ENCODE measurements around the gene TOMM5. TPM values are rescaled to one million over a fixed set of nuclear protein-coding genes. Genes with fewer than 3 reads are reported as not detected.
"Not testable (repeated sequence)": the region's sequence is repeated elsewhere in the genome, so short reads cannot be mapped to it uniquely, and the experiment has no call there.

The TOMM5 gene
- polyA plus RNA-seq, 1 donor from 2014 or later: 262 TPM

DNA sequence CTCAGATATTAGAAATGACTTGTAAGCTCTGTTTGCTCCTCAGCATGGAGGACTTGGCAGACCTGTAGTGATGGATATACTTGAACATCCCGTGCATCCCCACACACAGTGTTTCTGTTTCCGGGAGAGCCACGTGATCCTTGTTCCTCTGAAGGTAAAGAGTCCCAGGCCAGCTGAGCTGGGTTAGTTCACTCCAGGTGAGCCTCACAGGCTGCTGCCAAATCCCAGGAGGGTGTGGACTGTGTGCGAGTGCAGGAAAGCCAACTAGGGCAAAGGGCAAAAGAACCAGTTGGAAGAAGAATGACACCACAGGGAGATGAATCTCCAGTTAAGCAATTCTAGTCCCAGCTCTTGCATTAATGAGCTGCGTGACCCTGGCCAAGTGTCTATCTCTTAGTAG is 10.4 kb upstream of the TOMM5 start:
- H4K20me1 ChIP-seq (ENCODE audit: insufficient read depth): no peaks in the 10 kb centered on the region

DNA sequence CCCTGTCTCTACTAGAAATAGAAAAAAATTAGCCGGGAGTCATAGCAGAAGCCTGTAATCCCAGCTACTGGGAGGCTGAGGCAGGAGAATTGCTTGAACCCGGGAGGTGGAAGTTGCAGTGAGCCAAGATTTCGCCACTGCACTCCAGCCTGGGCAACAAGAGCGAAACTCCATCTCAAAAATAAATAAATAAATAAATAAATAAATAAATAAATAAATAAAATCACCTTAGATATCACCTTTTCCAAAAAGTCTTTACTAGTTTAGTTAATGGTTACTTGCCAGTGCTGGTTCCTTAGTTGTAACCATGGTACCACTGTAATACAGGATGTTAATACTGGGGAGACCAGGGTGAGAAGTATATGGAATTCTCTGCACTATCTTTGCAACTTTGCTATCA is 9.7 kb upstream of the TOMM5 start:
- H3K27ac ChIP-seq (ENCODE audit: low read length); H3K9ac ChIP-seq (ENCODE audit: low read length); H3K27me3 ChIP-seq (ENCODE audit: insufficient read depth, low read depth, low read length); H3K79me2 ChIP-seq (replicated peaks; ENCODE audit: insufficient read depth, low read length); H3F3A ChIP-seq (ENCODE audit: insufficient read depth, low read length, poor library complexity, severe bottlenecking); H3K4me3 ChIP-seq (ENCODE audit: low read length); H2AFZ ChIP-seq (ENCODE audit: low read depth, low read length); H3K9me2 ChIP-seq (ENCODE audit: insufficient read depth, low read length); H4K20me1 ChIP-seq (ENCODE audit: insufficient read depth); H3K4me2 ChIP-seq (ENCODE audit: low read length); H3K36me3 ChIP-seq (ENCODE audit: insufficient read depth, low read length); H3K9me3 ChIP-seq (ENCODE audit: low read length): not testable (repeated sequence)

More for the DNA sequence above, 10.4 kb upstream of the TOMM5 start:
- no peak overlapping the region for H3K4me3 ChIP-seq (ENCODE audit: low read length)
- H3K36me3 ChIP-seq (ENCODE audit: insufficient read depth, low read length): no peaks in the 10 kb centered on the region
- no peaks in the 10 kb centered on the region for H3K79me2 ChIP-seq (replicated peaks; ENCODE audit: insufficient read depth, low read length)
- H3K9me2 ChIP-seq (ENCODE audit: insufficient read depth, low read length): no peaks in the 10 kb centered on the region
- H3K4me2 ChIP-seq (ENCODE audit: low read length): no peak overlapping the region
- TF ChIP-seq POLR2AphosphoS5 (IDR thresholded peaks at IDR 0.05): no peak
- TF ChIP-seq, protein P1, sequence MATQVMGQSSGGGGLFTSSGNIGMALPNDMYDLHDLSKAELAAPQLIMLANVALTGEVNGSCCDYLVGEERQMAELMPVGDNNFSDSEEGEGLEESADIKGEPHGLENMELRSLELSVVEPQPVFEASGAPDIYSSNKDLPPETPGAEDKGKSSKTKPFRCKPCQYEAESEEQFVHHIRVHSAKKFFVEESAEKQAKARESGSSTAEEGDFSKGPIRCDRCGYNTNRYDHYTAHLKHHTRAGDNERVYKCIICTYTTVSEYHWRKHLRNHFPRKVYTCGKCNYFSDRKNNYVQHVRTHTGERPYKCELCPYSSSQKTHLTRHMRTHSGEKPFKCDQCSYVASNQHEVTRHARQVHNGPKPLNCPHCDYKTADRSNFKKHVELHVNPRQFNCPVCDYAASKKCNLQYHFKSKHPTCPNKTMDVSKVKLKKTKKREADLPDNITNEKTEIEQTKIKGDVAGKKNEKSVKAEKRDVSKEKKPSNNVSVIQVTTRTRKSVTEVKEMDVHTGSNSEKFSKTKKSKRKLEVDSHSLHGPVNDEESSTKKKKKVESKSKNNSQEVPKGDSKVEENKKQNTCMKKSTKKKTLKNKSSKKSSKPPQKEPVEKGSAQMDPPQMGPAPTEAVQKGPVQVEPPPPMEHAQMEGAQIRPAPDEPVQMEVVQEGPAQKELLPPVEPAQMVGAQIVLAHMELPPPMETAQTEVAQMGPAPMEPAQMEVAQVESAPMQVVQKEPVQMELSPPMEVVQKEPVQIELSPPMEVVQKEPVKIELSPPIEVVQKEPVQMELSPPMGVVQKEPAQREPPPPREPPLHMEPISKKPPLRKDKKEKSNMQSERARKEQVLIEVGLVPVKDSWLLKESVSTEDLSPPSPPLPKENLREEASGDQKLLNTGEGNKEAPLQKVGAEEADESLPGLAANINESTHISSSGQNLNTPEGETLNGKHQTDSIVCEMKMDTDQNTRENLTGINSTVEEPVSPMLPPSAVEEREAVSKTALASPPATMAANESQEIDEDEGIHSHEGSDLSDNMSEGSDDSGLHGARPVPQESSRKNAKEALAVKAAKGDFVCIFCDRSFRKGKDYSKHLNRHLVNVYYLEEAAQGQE (IDR thresholded peaks at IDR 0.05; ENCODE audit: borderline replicate concordance): no peak
- TF ChIP-seq RAD21 (conservative IDR thresholded peaks at IDR 0.05): no peak
- TF ChIP-seq, protein P2, sequence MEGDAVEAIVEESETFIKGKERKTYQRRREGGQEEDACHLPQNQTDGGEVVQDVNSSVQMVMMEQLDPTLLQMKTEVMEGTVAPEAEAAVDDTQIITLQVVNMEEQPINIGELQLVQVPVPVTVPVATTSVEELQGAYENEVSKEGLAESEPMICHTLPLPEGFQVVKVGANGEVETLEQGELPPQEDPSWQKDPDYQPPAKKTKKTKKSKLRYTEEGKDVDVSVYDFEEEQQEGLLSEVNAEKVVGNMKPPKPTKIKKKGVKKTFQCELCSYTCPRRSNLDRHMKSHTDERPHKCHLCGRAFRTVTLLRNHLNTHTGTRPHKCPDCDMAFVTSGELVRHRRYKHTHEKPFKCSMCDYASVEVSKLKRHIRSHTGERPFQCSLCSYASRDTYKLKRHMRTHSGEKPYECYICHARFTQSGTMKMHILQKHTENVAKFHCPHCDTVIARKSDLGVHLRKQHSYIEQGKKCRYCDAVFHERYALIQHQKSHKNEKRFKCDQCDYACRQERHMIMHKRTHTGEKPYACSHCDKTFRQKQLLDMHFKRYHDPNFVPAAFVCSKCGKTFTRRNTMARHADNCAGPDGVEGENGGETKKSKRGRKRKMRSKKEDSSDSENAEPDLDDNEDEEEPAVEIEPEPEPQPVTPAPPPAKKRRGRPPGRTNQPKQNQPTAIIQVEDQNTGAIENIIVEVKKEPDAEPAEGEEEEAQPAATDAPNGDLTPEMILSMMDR (IDR thresholded peaks at IDR 0.05; ENCODE audit: poor library complexity, severe bottlenecking): no peak
- no peak for TF ChIP-seq EP300 (conservative IDR thresholded peaks at IDR 0.05; ENCODE audit: poor library complexity, severe bottlenecking)
- no peak for TF ChIP-seq EZH2 (IDR thresholded peaks at IDR 0.05; ENCODE audit: borderline replicate concordance, insufficient read depth, low read length, poor library complexity, severe bottlenecking)
- TF ChIP-seq TAF1 (IDR thresholded peaks at IDR 0.05; ENCODE audit: low read depth): no peak
- TF ChIP-seq SMC3 (conservative IDR thresholded peaks at IDR 0.05; ENCODE audit: poor library complexity): no peak
- TF ChIP-seq MXI1 (conservative IDR thresholded peaks at IDR 0.05; ENCODE audit: poor library complexity, severe bottlenecking): no peak
- H3K27ac ChIP-seq (ENCODE audit: low read length): no peak overlapping the region
- H3K27me3 ChIP-seq (ENCODE audit: insufficient read depth, low read depth, low read length): no peaks in the 10 kb centered on the region
- H2AFZ ChIP-seq (ENCODE audit: low read depth, low read length): no peak overlapping the region
- no peaks in the 10 kb centered on the region for H3F3A ChIP-seq (ENCODE audit: insufficient read depth, low read length, poor library complexity, severe bottlenecking)
- no peak overlapping the region for H3K9ac ChIP-seq (ENCODE audit: low read length)
- no peaks in the 10 kb centered on the region for H3K9me3 ChIP-seq (ENCODE audit: low read length)

DNA sequence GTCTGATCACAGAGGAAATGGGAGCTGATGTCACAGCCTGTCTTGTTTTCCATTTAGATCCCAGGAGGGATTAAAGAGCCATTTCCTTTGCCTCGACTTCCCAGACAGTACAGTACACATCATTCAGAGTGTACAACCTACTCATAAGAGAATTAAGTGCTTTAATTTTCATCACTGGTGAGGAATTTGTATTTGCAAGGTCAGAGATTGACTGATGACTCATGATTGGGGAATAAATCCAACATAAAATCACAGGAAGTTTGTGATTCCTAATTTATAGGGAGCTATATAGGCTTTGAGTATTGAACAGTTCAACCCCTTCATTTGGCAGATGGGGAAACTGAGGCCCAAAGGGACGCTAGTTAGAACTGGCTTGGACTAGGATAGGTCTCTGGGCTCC is 4.1 kb upstream of the TOMM5 start:
- H3K79me2 ChIP-seq (replicated peaks; ENCODE audit: insufficient read depth, low read length): peaks cover 4% of the 10 kb centered on the region
- no peak overlapping the region for H2AFZ ChIP-seq (ENCODE audit: low read depth, low read length)
- H3F3A ChIP-seq (ENCODE audit: insufficient read depth, low read length, poor library complexity, severe bottlenecking): no peaks in the 10 kb centered on the region
- TF ChIP-seq MXI1 (conservative IDR thresholded peaks at IDR 0.05; ENCODE audit: poor library complexity, severe bottlenecking) (no peak), EZH2 (IDR thresholded peaks at IDR 0.05; ENCODE audit: borderline replicate concordance, insufficient read depth, low read length, poor library complexity, severe bottlenecking) (no peak), TAF1 (IDR thresholded peaks at IDR 0.05; ENCODE audit: low read depth) (no peak), SMC3 (conservative IDR thresholded peaks at IDR 0.05; ENCODE audit: poor library complexity) (no peak), EP300 (conservative IDR thresholded peaks at IDR 0.05; ENCODE audit: poor library complexity, severe bottlenecking) (no peak), RAD21 (conservative IDR thresholded peaks at IDR 0.05) (no peak), POLR2AphosphoS5 (IDR thresholded peaks at IDR 0.05) (no peak)
- TF ChIP-seq, protein P1 (IDR thresholded peaks at IDR 0.05; ENCODE audit: borderline replicate concordance): no peak
- TF ChIP-seq, protein P2 (IDR thresholded peaks at IDR 0.05; ENCODE audit: poor library complexity, severe bottlenecking): no peak
- no peaks in the 10 kb centered on the region for H3K9me2 ChIP-seq (ENCODE audit: insufficient read depth, low read length)
- no peak overlapping the region for H3K27ac ChIP-seq (ENCODE audit: low read length)
- no peaks in the 10 kb centered on the region for H4K20me1 ChIP-seq (ENCODE audit: insufficient read depth)
- no peak overlapping the region for H3K4me2 ChIP-seq (ENCODE audit: low read length)
- H3K27me3 ChIP-seq (ENCODE audit: insufficient read depth, low read depth, low read length): no peaks in the 10 kb centered on the region
- no peaks in the 10 kb centered on the region for H3K36me3 ChIP-seq (ENCODE audit: insufficient read depth, low read length)
- H3K9me3 ChIP-seq (ENCODE audit: low read length): no peaks in the 10 kb centered on the region
- H3K9ac ChIP-seq (ENCODE audit: low read length): no peak overlapping the region
- no peak overlapping the region for H3K4me3 ChIP-seq (ENCODE audit: low read length)

Data from neural cell (in vitro differentiated cells).